ENCODE measurements around the gene ATAD3B. TPM values are rescaled to one million over a fixed set of nuclear protein-coding genes. Genes with fewer than 3 reads are reported as not detected.

The ATAD3B gene
- total and polyA plus RNA-seq, 2 of the 13 experiments (the other 11 are each of a cell fraction or from before 2014, with no cell fraction given) = 9.6 to 31.1 TPM

GRCh38 chr1:1432951-1433803 is 38.4 kb upstream of the ATAD3B start (continued):
- TF ChIP-seq ZBTB42 (CRISPR knock-in tag; IDR thresholded peaks at IDR 0.05) (peak; percentile 84; the same call in 1 of the 2 replicates), ZNF609 (CRISPR knock-in tag; IDR thresholded peaks at IDR 0.05; ENCODE audit: borderline replicate concordance) (peak; percentile 88), ZNF562 (CRISPR knock-in tag; IDR thresholded peaks at IDR 0.05; ENCODE audit: borderline replicate concordance) (no peak), TRIM24 (CRISPR knock-in tag; IDR thresholded peaks at IDR 0.05) (no peak), RCOR2 (CRISPR knock-in tag; IDR thresholded peaks at IDR 0.05) (peak; percentile 65), ZNF784 (CRISPR knock-in tag; IDR thresholded peaks at IDR 0.05; ENCODE audit: borderline replicate concordance) (0 out of 2 replicates have a peak, but pooled peaks have one; percentile 34), ETV6 (CRISPR knock-in tag; conservative IDR thresholded peaks at IDR 0.05) (peak; percentile 76; the same call in 1 of the 2 replicates), ZBTB3 (CRISPR knock-in tag; IDR thresholded peaks at IDR 0.05; ENCODE audit: borderline replicate concordance, low read depth) (peak; percentile 71; the same call in 1 of the 2 replicates), RBM22 (optimal IDR thresholded peaks at IDR 0.05; ENCODE audit: low read length) (no peak), ZNF253 (CRISPR knock-in tag; IDR thresholded peaks at IDR 0.05; ENCODE audit: borderline replicate concordance) (0 out of 2 replicates have a peak, but pooled peaks have one; percentile 22), SMAD1 (CRISPR knock-in tag; IDR thresholded peaks at IDR 0.05; ENCODE audit: borderline replicate concordance, low read depth) (peak; percentile 68; the same call in 1 of the 2 replicates), ZNF318 (CRISPR knock-in tag; IDR thresholded peaks at IDR 0.05) (peak; percentile 16; the same call in 1 of the 2 replicates), KLF12 (CRISPR knock-in tag; IDR thresholded peaks at IDR 0.05; ENCODE audit: borderline replicate concordance) (peak; percentile 73; the same call in 1 of the 2 replicates)
